Activated CD8-positive, alpha-beta memory T cell treated with anti-CD3 and anti-CD28 coated beads for 24 hours (primary cell): ENCODE data around the gene CAMP.

Experiments used
- DNase-seq: peaks from one replicate; pipeline ENCODE4 v3.0.0-alpha.2; 2020

The CAMP gene

DNA sequence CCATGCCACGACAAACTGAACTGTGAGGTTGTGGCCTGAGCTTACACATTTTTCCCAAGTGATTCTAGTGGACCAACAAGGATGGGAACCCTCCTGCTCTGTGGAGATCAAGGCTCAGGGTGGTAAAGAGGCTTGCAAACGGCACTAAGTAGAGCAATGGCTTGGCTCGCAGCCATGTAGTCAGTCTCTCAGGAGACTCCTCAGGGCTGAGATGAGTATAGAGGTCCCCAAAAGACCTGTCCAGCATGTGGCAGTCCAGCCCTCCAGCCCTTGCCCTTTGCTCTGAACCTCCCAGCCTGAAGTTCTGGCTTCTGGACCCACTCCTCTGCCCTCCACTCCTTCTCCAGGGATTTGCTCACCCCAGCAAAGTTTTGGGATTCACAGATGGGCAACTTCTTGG, 8.3 kb upstream of the CAMP start:
- no peak for DNase-seq

DNA sequence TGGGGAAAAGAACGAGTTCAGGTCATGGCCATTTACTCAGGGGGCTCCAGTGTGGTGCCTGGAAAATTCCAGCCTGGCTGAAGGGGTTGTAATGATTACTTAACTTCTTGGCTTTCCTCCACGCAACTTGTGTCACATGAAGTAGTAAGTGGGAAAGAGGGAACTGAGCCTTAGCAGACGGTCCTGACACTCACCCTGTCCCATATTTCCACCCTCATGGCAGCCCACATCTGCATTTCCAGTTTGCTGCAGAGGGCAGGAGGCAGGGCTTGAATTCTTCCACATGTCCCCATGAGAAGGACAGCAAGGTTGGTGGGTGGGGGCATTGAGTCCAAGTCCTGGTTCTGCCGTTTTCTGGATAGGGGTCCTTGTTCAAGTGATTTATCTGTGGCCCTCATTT, 7.8 kb upstream of the CAMP start:
- DNase-seq, result no peak

DNA sequence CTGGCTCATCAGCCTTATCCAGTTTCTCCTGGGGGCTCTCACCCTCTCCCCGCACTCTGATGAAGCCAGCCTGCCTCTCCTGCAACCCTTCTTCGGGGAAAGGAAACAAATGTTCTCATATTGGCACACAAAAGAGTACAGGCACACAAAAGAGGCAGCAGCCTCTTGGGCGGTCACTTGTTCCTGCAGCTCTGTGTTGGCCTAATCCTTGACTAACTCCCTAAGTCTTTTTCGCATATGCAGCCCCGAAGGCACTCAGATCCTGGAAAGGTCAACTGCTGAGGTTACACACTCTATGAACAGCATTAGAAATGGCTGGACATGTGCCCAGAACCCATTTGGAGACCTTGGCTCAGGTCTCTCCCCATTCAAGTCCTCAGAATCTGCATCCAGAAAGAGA, 7.4 kb upstream of the CAMP start:
- DNase-seq, result no peak

DNA sequence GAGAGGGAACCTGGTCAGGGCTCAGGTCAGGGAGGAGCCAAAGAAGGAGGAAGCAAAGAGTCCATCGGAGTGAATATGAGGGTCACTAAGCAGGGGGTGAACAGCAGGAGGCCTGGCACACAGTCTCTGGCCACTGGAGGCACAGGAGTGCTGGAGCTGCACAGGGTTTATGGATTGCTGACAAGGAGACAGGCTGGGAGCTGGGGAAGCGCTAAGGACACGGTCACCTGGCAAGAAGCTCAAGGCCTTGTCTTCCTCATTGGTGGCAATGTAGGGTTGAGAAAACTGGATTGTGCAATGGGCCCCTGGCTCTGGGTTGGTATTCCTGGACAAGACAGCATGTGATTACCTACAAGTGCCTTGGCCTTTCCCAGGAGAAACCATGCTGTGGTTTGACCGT, 5.8 kb upstream of the CAMP start:
- no peak for DNase-seq

DNA sequence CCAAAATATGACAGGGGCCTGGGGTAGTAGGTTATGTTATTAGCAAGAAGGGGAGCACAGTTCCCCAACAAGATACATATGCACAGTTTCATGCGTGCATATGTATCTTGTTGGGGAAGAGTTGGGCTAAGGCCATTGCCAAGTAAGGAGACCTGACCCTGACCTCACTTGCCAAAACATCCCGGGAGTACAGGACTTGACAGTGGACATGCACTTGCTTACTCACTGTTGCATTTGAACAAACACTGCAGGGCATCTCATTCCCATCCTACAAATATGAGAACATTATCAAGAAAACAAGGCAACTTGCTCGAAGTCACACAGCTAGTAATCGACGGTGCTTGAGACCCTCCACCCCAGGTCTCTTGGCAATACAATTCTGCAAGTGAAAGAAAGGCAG, 4.8 kb upstream of the CAMP start:
- DNase-seq, result no peak

DNA sequence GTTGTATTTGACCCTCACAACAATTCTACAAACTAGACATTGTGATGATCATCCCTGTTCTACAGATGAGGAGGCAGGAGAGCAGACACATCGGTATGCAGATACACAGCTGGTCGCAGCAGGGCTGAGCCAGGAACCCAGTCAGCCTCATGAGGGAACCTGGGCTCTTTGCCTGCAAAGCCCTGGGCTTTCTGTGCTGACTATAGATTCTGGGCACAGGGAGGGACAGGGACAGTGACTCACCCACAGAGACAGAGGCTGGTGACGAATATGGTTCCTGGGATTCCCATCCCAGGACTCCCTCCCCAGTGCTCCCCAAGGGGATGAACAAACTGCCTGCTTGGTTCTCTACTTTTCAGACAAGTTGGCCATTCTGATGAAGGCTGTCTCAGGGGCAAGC, 3.8 kb upstream of the CAMP start:
- DNase-seq, result no peak

DNA sequence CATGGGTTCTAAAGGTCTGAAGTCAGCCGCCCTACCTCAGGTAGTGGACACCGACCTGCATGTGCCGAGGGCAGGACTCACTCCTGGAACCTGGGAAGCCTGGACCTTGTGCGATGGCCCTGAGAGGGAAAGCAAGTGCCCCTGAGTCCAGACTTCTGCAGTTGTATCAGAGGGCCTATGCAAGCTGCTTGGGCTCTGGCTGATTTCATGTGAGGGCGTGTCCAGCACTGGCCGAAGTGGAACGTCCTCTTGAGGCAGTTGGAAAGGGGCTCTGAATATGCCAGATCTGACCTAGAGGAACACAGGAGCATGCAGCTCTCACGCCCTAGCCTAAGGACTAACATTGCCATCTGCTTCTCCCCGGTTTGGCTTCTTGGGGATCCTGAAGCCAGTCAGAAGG, 2.5 kb upstream of the CAMP start:
- no peak for DNase-seq

DNA sequence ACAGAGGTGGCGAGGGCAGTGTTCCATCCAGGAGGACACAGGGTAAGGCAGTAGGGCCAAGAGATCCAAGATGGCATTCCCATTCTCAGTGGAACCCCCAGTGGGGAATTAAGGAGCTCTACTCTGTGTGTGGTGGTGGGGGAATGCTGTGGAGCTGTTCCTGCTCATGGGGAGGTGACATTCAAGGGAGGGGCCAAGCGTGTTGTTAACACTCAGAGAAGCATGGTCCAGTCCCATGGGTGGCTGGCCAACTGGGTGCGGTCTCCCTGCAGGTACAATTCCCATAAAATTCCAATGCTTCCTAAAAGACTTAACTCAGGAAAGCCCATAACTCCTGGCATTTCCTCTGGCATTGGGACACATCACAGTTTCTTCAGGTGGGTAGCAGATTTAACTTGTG, 2.3 kb downstream of the CAMP start:
- DNase-seq, result no peak

DNA sequence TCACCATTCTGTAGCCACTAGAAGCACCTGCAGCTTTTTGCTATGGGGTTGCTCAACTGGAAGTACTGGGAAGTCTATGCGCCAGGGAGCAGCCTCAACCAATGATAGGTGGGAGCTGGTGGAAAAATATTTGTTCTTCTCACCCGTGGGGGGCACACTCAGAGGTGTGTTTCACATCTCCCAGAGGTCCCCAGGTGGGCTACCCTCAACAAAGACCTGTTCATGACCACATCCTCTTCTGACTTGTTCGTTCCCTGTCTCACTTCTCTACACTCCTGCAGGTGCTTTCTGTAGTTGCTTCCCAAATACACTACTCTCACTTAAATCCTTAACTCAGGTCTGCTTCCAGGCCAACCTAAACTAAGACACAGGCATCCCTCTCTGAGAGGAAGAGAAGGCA, 3.6 kb downstream of the CAMP start:
- DNase-seq, result no peak

DNA sequence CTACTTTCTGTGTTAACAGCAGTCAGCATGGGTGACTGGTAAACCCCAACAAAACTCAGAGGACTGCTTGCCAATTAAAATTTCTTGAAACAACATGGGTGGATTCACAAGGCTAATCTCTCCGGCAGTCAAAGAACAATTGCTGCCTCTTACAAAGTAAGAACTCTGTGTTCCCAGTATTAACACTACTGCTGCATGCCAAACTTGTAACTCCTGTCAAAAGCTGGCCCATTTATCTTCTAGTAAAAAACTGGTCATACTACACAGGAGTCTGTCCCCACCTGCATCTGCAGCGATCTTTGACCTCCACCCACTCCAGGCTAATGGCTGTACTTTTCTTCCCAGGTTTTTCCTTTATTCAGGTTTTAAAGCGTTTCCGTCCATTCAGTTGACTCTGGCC, 8.9 kb downstream of the CAMP start:
- DNase-seq, result no peak

DNA sequence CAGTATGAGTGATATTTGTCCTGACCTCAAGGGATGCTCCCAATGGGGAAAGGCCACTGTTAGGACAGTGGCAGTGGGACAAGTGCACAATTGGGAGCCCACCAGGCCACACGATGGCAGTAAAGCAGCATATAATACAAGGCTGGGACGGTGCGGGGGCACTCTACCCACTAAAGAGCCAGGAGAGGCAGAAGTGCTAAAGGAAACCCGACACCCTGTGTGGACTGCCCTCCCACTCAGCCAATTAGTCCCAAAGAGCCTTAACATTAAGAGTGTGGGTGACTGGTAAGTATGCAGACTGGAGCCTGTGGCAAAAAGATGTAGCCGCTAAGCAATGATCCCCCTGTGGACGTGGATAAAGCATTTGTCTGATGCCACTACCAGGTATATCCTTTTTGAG, 9.4 kb downstream of the CAMP start:
- DNase-seq, result peak; percentile 83

DNA sequence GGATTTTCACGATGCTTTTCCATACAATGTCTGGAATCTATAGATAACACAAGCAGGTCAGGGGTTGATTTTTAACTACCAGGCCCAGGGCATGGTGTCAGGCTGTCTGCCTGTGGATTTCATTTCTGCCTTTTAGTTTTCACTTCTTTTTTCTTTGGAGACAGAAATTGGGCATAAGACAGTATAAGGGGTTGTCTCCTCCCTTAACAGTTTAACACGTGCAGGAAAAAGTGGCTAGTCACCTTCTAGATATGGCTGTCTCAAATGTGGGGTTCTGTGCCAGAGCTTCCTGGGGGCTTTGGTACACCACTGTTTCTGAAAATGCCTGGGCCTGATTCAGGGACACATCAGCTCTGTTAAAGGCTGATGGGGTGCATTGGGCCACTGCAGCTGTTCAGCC, 10.2 kb downstream of the CAMP start:
- no peak for DNase-seq

DNA sequence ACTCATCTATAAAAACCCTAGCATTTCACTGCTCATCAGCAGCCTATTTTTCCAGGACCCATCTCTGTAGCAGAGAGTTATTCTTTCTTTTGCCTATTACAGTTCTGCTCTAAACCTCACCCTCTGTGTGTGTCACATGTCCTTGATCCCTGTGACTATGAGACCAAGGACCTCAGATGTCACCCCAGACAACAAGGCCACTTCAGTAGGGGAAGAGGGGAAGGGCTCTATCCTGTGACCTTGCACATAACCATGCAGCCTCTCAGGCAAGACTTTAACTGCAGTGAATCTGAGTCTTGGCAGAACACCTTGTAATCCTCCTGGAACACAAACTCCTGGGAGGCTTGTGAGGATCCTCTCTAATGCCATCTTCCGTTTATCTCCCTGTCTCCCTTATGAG, 13.2 kb downstream of the CAMP start:
- no peak for DNase-seq

DNA sequence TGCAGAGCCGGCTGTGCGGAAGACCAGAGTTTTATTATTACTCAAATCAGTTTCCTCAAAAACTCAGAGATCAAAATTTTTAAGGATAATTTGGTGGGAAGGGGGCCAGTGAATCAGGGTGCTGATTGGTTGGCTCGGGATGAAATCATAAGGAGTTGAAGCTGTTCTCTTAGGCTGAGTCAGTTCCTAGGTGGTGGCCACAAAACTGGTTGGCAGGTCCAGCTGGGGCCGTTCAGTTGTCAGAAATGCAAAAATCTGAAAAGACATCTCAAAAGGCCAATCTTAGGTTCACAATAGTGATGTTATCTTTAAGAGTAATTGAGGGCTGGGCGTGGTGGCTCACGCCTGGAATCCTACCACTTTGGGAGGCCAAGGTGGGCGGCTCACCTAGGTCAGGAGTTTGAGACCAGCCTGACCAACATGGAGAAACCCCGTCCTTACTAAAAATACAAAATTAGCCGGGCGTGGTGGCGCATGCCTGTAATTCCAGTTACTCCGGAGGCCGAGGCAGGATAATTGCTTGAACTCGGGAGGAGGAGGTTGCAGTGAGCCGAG, 15.3 kb downstream of the CAMP start:
- no peak for DNase-seq

DNA sequence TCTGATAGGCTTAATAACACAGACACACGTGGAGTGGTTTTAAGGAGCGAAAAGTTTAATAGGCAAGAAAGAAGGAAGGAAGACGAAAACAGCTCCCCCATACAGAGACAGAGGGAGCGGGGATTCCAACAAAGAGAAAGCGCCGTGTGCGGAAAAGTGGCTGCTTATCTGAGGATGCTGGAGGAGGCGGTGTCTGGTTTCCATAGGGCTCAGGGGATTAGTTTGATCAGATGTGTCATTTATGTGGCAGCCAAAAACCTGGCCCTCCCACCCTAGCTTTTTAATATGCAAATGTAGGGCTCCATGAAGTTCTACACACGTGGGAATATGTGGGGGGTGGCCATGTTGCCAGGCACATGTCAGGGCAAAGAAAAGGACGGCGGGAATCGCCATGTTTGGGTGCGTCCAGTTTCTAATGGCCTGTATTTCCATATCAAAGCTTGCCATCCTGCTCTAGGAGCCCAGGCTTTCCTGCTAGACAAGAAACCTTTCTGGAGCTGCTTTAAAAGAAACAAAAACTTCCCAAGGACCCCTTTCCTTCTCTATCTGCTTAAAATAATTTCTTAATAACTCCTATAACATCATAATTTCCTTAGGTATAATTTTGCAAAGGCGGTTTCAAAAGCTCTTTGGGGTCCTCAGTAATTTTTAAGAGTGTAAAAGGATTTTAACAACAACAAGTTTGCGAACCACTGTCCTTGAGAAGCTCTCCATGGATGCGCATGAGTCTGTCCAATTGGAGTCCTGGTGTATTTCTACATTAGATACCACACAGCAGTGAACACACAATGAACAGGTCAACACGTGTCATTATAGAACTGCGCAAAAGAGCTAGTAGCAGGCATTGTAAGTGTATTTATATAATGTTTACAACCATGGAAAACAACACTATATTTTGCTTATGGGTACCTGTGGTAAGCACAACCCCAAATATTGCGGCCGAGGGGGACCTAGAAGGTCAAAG, 17.0 kb downstream of the CAMP start:
- DNase-seq, result no peak

DNA sequence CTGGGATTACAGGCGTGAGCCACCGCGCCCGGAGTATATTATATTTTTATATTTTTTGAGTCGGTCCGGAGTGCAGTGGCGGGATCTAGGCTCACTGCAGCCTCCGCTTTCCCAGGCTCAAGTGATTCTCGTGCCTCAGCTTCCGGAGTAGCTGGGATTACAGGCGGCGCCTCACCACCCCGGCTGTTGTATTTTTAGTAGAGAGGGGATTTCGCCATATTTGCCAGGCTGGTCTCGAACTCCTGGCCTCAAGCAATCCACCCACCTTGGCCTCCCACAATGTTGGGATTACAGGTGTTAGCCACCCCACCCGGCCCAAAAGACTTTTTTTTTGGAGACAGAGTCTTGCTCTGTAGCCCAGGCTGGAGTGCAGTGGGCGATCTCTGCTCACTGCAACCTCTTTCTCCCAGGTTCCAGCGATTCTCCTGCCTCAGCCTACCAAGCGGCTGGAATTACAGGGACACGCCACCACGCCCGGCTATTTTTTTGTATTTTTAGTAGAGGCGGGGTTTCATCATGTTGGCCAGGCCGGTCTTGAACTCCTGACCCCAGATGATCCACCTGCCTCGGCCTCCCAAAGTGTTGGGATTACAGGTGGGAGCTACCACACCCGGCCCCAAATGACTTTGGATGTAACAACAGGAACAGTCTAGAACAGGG, 18.6 kb downstream of the CAMP start:
- no peak for DNase-seq

DNA sequence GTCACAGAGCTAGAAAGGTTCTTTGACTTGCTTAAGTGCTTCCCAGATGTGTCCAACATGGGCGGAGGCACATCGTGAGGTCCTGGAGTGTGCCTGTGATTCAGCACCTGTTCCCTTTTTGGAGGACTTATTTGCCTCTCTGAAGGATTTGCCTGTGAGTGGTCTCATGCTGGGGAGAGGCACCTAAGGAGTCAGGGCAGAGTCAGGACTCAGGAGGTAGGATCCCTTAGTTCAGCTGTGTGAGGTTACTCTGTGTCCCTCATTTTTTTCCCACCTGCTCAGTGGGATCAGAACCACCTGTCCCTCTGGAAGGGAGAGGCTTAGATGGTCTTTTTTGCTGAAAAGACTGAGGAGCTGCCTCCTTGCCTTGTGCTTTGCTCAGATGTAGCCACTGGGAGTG, 20.6 kb downstream of the CAMP start:
- DNase-seq, result no peak

DNA sequence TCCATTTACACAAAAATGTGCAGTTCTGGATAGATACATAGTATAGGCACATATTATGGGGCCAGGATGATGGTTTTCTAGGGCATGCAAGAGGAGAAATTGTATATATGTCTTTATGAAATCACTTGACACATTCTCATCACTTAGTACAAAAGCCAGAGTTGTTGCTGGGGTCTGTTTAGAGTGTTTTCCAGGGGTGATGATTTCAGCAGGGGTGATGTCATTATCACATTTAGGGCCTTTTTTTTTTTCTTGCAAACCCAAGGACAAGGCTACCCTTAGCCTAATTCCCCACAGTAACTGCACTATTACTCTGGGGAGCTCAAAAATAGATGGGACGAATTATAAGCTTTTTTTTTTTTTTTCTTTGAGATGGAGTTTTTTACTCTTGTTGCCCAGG, 21.2 kb downstream of the CAMP start:
- DNase-seq, result no peak

DNA sequence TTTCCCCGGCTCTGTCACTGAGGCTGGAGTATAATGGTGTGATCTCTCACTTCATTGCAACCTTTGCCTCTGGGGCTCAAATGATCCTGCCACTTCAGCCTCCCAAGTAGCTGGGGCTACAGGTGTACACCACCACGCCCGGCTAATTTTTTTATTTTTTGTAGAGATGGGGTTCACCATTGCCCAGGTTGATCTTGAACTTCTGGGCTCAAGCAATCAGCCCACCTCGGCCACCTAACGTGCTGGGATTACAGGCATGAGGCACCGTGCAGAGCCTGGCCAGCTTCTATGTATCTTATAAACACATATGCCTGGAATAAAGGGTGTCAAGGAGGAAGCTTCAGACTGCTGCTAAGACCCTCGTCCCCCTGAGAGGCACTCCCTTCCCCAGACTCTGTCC, 21.8 kb downstream of the CAMP start:
- DNase-seq, result no peak

DNA sequence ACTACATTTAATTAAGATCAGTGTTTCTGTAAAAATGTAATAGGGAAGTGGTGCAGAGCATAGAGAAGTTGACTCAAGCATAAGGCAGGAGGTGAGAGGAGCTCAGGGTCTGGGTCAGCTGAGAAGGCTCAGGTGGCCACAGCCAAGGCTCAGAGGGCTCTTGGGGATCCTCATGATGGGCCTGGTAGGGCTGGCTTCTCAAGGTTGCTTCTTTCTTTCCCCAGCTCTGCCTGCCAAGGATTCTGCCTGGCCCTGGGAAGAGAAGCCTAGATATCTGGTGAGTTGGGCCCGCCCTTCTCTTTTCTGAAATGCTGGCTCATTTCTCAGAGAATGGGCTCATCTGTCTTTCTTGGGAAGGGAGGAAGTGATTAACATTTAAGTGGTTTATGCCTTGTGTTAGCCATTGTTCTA, 24.1 kb downstream of the CAMP start:
- DNase-seq, result no peak

DNA sequence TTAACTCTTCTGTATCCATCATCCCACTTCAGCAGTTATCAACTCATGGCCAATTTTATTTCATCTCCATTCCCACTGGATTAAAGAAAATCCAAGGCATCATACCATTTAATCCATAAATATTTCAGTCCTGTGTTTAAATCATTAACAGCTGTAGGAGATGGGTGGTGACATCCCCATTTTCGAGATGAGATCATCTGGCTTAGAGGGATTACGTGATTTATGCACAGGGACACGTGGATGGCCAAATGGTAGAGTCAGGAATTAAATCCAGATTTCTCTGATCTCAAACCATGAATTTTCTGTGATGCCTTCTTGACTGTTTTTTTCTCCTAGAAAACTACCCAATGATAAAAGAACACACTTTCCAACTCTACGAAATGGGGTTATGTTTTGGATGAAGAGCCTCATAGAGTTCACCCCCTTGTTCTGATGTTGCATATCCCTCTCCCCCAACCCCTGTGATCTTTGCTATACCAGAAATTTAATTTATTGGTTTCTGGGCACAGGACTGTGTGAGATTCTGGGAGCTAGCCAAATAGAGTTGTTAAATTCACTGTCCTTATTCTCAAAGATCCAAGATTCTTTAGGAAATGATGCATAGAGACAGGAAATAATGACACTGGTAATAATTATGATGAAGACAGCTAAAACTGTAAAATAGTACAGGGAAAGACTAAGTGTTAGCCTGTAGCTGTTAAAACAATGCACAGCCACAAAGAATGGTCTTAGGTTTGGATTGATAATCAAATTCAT, 25.0 kb downstream of the CAMP start:
- DNase-seq, result no peak

DNA sequence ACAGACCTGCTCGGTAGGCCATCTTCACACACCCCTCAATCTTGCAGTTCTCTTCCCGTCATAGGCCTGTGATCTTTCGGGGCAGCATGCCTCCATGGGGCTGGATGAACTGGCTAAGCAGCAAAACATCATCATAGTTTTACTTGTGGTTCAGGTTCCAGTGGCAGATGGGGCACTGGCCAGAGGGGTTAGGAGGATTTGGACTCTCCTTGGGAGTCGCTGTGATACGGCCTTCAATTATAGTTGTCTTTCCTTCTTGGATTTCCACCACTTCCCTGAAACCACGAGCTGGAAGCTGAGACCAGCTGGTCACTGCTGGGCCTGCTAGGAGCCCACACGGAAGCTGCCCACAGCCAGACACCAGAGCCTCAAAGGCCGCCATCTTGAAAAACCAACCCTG, 33.3 kb downstream of the CAMP start:
- no peak for DNase-seq

DNA sequence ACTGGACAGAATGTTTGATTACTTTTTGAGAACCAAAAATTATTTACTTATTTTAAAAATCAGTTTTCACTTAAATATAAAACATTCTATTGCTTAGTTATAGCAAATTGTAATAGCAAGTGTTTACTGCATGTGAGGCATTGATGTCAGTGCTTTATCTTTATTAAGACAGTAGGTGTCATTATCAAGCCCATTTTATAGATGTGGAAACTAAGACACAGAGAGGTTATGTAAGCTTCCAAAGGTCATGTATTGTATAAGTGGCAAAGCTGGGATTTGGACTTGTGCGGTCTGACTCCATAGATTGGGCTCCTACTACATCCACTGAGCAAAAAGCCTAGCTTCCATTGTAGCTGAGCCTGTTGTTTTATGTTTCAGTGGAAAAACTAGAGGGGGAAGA, 35.2 kb downstream of the CAMP start:
- DNase-seq, result no peak

DNA sequence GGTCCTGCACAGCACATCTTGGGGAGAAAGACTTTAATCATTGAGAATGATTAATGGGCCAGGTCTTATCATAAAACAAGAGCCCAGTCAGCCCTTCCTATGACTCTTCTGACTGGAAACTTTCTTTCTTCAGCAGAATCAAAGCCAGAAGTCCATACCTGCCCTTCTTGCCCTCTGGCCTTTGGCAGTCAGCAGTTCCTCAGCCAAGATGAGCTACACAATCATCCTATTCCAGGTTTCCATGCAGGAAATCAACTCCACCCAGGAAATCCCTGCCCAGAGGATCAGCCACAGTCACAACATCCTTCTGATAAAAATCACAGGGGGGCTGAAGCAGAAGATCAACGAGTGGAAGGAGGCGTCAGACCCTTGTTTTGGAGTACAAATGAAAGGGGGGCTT, 44.5 kb downstream of the CAMP start:
- DNase-seq, result no peak
